Activated T-helper 2 cell treated with anti-CD3 and anti-CD28 coated beads, Interferon-gamma antibody, Interleukin-2, Interleukin-4, amounts not matched to agents 10 μg/mL and 5 μg/mL and 100 μg/mL, durations not matched to agents 14 hours and 24 hours and 36 hours (primary cell): Measurements from ENCODE around the gene SLC25A51. TPM values are rescaled to one million over a fixed set of nuclear protein-coding genes. Genes with fewer than 3 reads are reported as not detected.
"Not testable (repeated sequence)": the region's sequence is repeated elsewhere in the genome, so short reads cannot be mapped to it uniquely, and the experiment has no call there.

ENCODE experiments used
- DNase-seq: peaks from one replicate; pipeline ENCODE4 v3.0.0; 2021; ENCODE audit warnings: low spot score
- H3K27ac Mint-ChIP-seq: one replicate; pipeline ENCODE4 v1.8.0; 2021; ENCODE audit warnings: mixed read lengths
- H3K27me3 Mint-ChIP-seq: one replicate; pipeline ENCODE4 v1.8.0; 2021; ENCODE audit warnings: low read depth, mixed read lengths
- H3K36me3 Mint-ChIP-seq: one replicate; pipeline ENCODE4 v1.8.0; 2021; ENCODE audit warnings: low read depth, mixed read lengths
- H3K4me1 Mint-ChIP-seq: one replicate; pipeline ENCODE4 v1.8.0; 2021; ENCODE audit warnings: low read depth, mixed read lengths
- H3K4me3 Mint-ChIP-seq: one replicate; pipeline ENCODE4 v1.8.0; 2021; ENCODE audit warnings: low read depth, mild to moderate bottlenecking, moderate library complexity, mixed read lengths
- H3K9me3 Mint-ChIP-seq: one replicate; pipeline ENCODE4 v1.8.0; 2021; ENCODE audit warnings: mixed read lengths
- intact Hi-C: fragments of 100-400 bp; cut with micrococcal nuclease; formaldehyde crosslinking; loops from one replicate; pipeline ENCODE4 v1.15.1; 2023
- total RNA-seq: library from RNA; stranded (reverse); gene quantifications from 2 replicates; pipeline ENCODE4 v1.2.3, GENCODE V29; 2022

The SLC25A51 gene
- total RNA-seq, 1 donor from 2014 or later: 29.7 TPM

- peak; percentile 71 for DNase-seq
- intact Hi-C loops: loop anchor here (1.0 to 2.0 kb wide), 3 partner anchors 155 to 247 kb away; no protein-coding TSS in a partner anchor
- no peak overlapping the region for H3K4me3 Mint-ChIP-seq
- no peak overlapping the region for H3K27ac Mint-ChIP-seq
- H3K27me3 Mint-ChIP-seq: no peaks in the 10 kb centered on the region
- no peaks in the 10 kb centered on the region for H3K36me3 Mint-ChIP-seq
- peaks cover 2% of the 10 kb centered on the region for H3K4me1 Mint-ChIP-seq
- no peaks in the 10 kb centered on the region for H3K9me3 Mint-ChIP-seq
These were observed 9.7 kb upstream of the SLC25A51 start for GRCh38 chr9:37913480-37914153.

- Mint-ChIP-seq H3K27ac (no peak overlapping the region), H3K4me3 (no peak overlapping the region), H3K4me1 (peaks cover 4% of the 10 kb centered on the region), H3K9me3 (no peaks in the 10 kb centered on the region), H3K36me3 (no peaks in the 10 kb centered on the region), H3K27me3 (peaks cover under 1% of the 10 kb centered on the region)
- no peak for DNase-seq
- intact Hi-C loops: no loop called here
These were observed 7.3 kb upstream of the SLC25A51 start for GRCh38 chr9:37911271-37911681.

- intact Hi-C loops: no loop called here
- Mint-ChIP-seq H3K4me3 (no peak overlapping the region), H3K4me1 (peaks cover 4% of the 10 kb centered on the region), H3K9me3 (no peaks in the 10 kb centered on the region), H3K27ac (no peak overlapping the region), H3K36me3 (no peaks in the 10 kb centered on the region), H3K27me3 (peaks cover 2% of the 10 kb centered on the region)
- DNase-seq: no peak
These were observed 6.3 kb upstream of the SLC25A51 start for GRCh38 chr9:37910271-37910670.

GRCh38 chr9:37909836-37910235 is 5.9 kb upstream of the SLC25A51 start:
- H3K4me1 Mint-ChIP-seq, H3K36me3 Mint-ChIP-seq, H3K4me3 Mint-ChIP-seq, DNase-seq, H3K27me3 Mint-ChIP-seq, H3K27ac Mint-ChIP-seq, H3K9me3 Mint-ChIP-seq: not testable (repeated sequence)
- intact Hi-C loops: loop anchor here (10.0 kb wide), 1 partner anchor 45 kb away; no protein-coding TSS in a partner anchor

GRCh38 chr9:37909326-37909725 is 5.4 kb upstream of the SLC25A51 start:
- H3K27me3 Mint-ChIP-seq: peaks cover 2% of the 10 kb centered on the region
- H3K27ac Mint-ChIP-seq: no peak overlapping the region
- H3K36me3 Mint-ChIP-seq: no peaks in the 10 kb centered on the region
- no peak overlapping the region for H3K4me3 Mint-ChIP-seq
- H3K9me3 Mint-ChIP-seq: no peaks in the 10 kb centered on the region
- intact Hi-C loops: loop anchor here (10.0 kb wide), 1 partner anchor 45 kb away; no protein-coding TSS in a partner anchor
- DNase-seq: no peak
- peaks cover 9% of the 10 kb centered on the region for H3K4me1 Mint-ChIP-seq

GRCh38 chr9:37908698-37909186 is 4.8 kb upstream of the SLC25A51 start:
- intact Hi-C loops: loop anchor here (10.0 kb wide), 1 partner anchor 46 kb away; no protein-coding TSS in a partner anchor
- DNase-seq: no peak
- Mint-ChIP-seq H3K27me3 (peaks cover 2% of the 10 kb centered on the region), H3K4me1 (peaks cover 10% of the 10 kb centered on the region), H3K4me3 (no peak overlapping the region), H3K27ac (no peak overlapping the region), H3K36me3 (no peaks in the 10 kb centered on the region), H3K9me3 (no peaks in the 10 kb centered on the region)

- intact Hi-C loops: loop anchor here (10.0 kb wide), 1 partner anchor 47 kb away; no protein-coding TSS in a partner anchor
These were observed 4.4 kb upstream of the SLC25A51 start for GRCh38 chr9:37908283-37908682.

GRCh38 chr9:37906312-37907239 is 2.6 kb upstream of the SLC25A51 start:
- no peaks in the 10 kb centered on the region for H3K36me3 Mint-ChIP-seq
- H3K27me3 Mint-ChIP-seq: peaks cover 2% of the 10 kb centered on the region
- H3K4me1 Mint-ChIP-seq: peaks cover 15% of the 10 kb centered on the region
- H3K4me3 Mint-ChIP-seq: peak overlapping the region; percentile 20
- intact Hi-C loops: loop anchor here (10.0 kb wide), 1 partner anchor 48 kb away; no protein-coding TSS in a partner anchor
- H3K27ac Mint-ChIP-seq: no peak overlapping the region
- no peaks in the 10 kb centered on the region for H3K9me3 Mint-ChIP-seq
- DNase-seq: no peak

More at GRCh38 chr9:37908283-37908682, 4.4 kb upstream of the SLC25A51 start:
- no peak overlapping the region for H3K4me3 Mint-ChIP-seq
- H3K27ac Mint-ChIP-seq: no peak overlapping the region
- no peaks in the 10 kb centered on the region for H3K9me3 Mint-ChIP-seq
- H3K27me3 Mint-ChIP-seq: peaks cover 2% of the 10 kb centered on the region
- no peaks in the 10 kb centered on the region for H3K36me3 Mint-ChIP-seq
- H3K4me1 Mint-ChIP-seq: peaks cover 8% of the 10 kb centered on the region
- no peak for DNase-seq

- Mint-ChIP-seq H3K36me3 (peaks cover 1% of the 10 kb centered on the region), H3K4me1 (peaks cover 15% of the 10 kb centered on the region), H3K4me3 (peak overlapping the region; percentile 20), H3K9me3 (no peaks in the 10 kb centered on the region), H3K27me3 (peaks cover 2% of the 10 kb centered on the region), H3K27ac (no peak overlapping the region)
- no peak for DNase-seq
- intact Hi-C loops: loop anchor here (2.0 to 10.0 kb wide), 2 partner anchors 49 to 255 kb away; no protein-coding TSS in a partner anchor
These were observed 1.8 kb upstream of the SLC25A51 start for GRCh38 chr9:37905776-37906175.

GRCh38 chr9:37905131-37905505 is 1.2 kb upstream of the SLC25A51 start:
- peaks cover 15% of the 10 kb centered on the region for H3K4me1 Mint-ChIP-seq
- peaks cover 2% of the 10 kb centered on the region for H3K27me3 Mint-ChIP-seq
- H3K4me3 Mint-ChIP-seq: peak overlapping the region; percentile 2
- no peak for DNase-seq
- H3K36me3 Mint-ChIP-seq: peaks cover 4% of the 10 kb centered on the region
- no peak overlapping the region for H3K27ac Mint-ChIP-seq
- intact Hi-C loops: loop anchor here (2.0 to 10.0 kb wide), 2 partner anchors 50 to 256 kb away; no protein-coding TSS in a partner anchor
- no peaks in the 10 kb centered on the region for H3K9me3 Mint-ChIP-seq

- no peak for DNase-seq
- H3K4me1 Mint-ChIP-seq: peaks cover 15% of the 10 kb centered on the region
- intact Hi-C loops: loop anchor here (1.0 to 10.0 kb wide), 12 partner anchors 47 to 488 kb away; partner anchors contain the start of genes ALDH1B1, DCAF10, POLR1E and TOMM5
These were observed 661 bp upstream of the SLC25A51 start for GRCh38 chr9:37904445-37905130.

More at GRCh38 chr9:37904445-37905130, 661 bp upstream of the SLC25A51 start:
- peak overlapping the region; percentile 84 for H3K4me3 Mint-ChIP-seq
- H3K36me3 Mint-ChIP-seq: peaks cover 4% of the 10 kb centered on the region
- peaks cover 2% of the 10 kb centered on the region for H3K27me3 Mint-ChIP-seq
- no peaks in the 10 kb centered on the region for H3K9me3 Mint-ChIP-seq
- H3K27ac Mint-ChIP-seq: peak overlapping the region; percentile 90
